Progenitor cell of endocrine pancreas (in vitro differentiated cells): ENCODE results near the gene ASCL3. TPM values are rescaled to one million over a fixed set of nuclear protein-coding genes. Genes with fewer than 3 reads are reported as not detected.

Experiments used
- DNase-seq: peaks from one replicate; pipeline ENCODE4 v3.0.0; 2021; ENCODE audit warnings: low spot score; ENCODE audit not compliant: unreplicated experiment
- H3K27ac Mint-ChIP-seq: 2 replicates; pipeline ENCODE4 v1.8.0; 2021; ENCODE audit warnings: mild to moderate bottlenecking, moderate library complexity, mixed read lengths
- H3K27me3 Mint-ChIP-seq: 2 replicates; pipeline ENCODE4 v1.8.0; 2021; ENCODE audit warnings: mixed read lengths
- H3K36me3 Mint-ChIP-seq: 2 replicates; pipeline ENCODE4 v1.8.0; 2022; ENCODE audit warnings: mixed read lengths; ENCODE audit not compliant: insufficient read depth
- H3K4me1 Mint-ChIP-seq: 2 replicates; pipeline ENCODE4 v1.8.0; 2021; ENCODE audit warnings: low read depth, mixed read lengths
- H3K4me3 Mint-ChIP-seq: 2 replicates; pipeline ENCODE4 v1.8.0; 2021; ENCODE audit warnings: low read depth, mild to moderate bottlenecking, moderate library complexity, mixed read lengths
- H3K9me3 Mint-ChIP-seq: 2 replicates; pipeline ENCODE4 v1.8.0; 2021; ENCODE audit warnings: low read depth, mixed read lengths
- total RNA-seq: library from RNA; stranded (reverse); gene quantifications from 2 replicates; pipeline ENCODE4 v1.2.1, GENCODE V29; 2021
- TF ChIP-seq, protein P1 (sequence below): fragments of 200-600 bp; sonication (generic); IDR thresholded peaks from one replicate; pipeline ENCODE4 v1.5.0; 2021; ENCODE audit warnings: antibody characterized with exemption, mild to moderate bottlenecking; ENCODE audit not compliant: unreplicated experiment

Gene ASCL3
- total RNA-seq, 1 donor from 2014 or later, result not detected

DNA sequence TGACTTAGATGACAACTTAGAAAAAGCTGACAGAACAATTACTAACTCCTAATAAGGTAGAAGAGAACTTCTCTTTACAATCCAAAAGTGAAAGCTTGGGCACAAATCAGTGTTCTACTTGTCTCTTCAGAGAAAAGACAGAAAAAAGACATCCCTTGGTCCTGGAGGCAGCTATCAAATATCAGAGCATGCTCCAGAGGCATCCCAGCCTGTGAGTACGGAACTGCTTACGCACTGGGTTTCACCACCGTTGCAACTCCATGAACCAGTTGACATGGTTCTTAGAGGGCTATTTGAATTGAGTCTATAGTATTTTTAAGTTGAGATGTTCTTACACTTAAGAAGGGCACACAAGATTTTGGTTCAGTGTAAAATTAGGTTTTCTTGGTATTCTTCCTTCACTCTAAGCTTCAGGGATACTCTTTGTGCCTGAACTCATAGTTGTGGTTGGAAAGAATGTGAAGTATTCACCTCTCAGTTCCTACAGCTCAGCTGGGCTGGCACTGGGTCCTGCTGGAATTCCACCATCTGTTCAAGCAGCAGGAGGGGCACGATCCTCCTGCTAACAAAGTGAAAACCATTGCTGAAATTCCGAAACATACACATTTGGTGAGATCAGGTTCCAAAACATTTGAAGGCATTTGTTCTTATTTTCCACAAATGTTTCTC, 25.5 kb downstream of the ASCL3 start:
- Mint-ChIP-seq H3K4me1 (peaks cover 9% of the 10 kb centered on the region), H3K27ac (no peak overlapping the region), H3K9me3 (no peaks in the 10 kb centered on the region), H3K36me3 (peaks cover 12% of the 10 kb centered on the region), H3K27me3 (no peaks in the 10 kb centered on the region), H3K4me3 (no peak overlapping the region)
- TF ChIP-seq, protein P1, sequence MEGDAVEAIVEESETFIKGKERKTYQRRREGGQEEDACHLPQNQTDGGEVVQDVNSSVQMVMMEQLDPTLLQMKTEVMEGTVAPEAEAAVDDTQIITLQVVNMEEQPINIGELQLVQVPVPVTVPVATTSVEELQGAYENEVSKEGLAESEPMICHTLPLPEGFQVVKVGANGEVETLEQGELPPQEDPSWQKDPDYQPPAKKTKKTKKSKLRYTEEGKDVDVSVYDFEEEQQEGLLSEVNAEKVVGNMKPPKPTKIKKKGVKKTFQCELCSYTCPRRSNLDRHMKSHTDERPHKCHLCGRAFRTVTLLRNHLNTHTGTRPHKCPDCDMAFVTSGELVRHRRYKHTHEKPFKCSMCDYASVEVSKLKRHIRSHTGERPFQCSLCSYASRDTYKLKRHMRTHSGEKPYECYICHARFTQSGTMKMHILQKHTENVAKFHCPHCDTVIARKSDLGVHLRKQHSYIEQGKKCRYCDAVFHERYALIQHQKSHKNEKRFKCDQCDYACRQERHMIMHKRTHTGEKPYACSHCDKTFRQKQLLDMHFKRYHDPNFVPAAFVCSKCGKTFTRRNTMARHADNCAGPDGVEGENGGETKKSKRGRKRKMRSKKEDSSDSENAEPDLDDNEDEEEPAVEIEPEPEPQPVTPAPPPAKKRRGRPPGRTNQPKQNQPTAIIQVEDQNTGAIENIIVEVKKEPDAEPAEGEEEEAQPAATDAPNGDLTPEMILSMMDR, result no peak
- DNase-seq, result no peak

DNA sequence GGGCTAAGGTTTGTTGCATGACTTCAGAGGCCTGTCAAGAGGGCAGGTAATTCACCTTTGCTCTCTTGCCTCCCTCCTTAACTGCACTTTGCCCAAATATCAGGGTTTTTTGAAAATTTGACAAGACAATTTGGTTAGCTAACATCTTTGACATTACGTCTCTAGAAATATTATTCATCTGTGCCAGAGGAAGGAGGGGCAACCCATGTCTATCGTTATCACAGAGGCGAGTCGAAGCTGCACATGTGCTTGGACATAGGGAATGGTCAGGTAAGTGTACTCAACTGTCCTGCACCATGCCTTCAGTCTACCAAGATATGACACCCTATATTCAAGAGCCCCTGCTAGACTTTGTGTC, 28.2 kb downstream of the ASCL3 start:
- no peak overlapping the region for H3K27ac Mint-ChIP-seq
- DNase-seq, result no peak
- H3K27me3 Mint-ChIP-seq, result peaks cover 9% of the 10 kb centered on the region
- peaks cover 10% of the 10 kb centered on the region for H3K36me3 Mint-ChIP-seq
- H3K4me3 Mint-ChIP-seq, result no peak overlapping the region
- TF ChIP-seq, protein P1, result no peak
- no peaks in the 10 kb centered on the region for H3K9me3 Mint-ChIP-seq
- H3K4me1 Mint-ChIP-seq, result peaks cover 18% of the 10 kb centered on the region

- H3K4me3 Mint-ChIP-seq, result no peak overlapping the region
- H3K9me3 Mint-ChIP-seq, result no peaks in the 10 kb centered on the region
- no peak for DNase-seq
- H3K36me3 Mint-ChIP-seq, result peaks cover 10% of the 10 kb centered on the region
- TF ChIP-seq, protein P1, result peak; percentile 58
- H3K27me3 Mint-ChIP-seq, result peaks cover 14% of the 10 kb centered on the region
- H3K27ac Mint-ChIP-seq, result no peak overlapping the region
- H3K4me1 Mint-ChIP-seq, result peaks cover 19% of the 10 kb centered on the region
Observed at GRCh38 chr11:8913961-8914660, 28.7 kb downstream of the ASCL3 start.

GRCh38 chr11:8911029-8911823, 31.6 kb downstream of the ASCL3 start, which contains the start of gene AKIP1:
Gene AKIP1 (plus strand): TSS chr11:8911189. CDS start chr11:8911450, 261 bp downstream.
- H3K36me3 Mint-ChIP-seq, result peaks cover 2% of the 10 kb centered on the region
- peak within 1 kb of the TSS; percentile 91 for H3K4me3 Mint-ChIP-seq
- H3K4me1 Mint-ChIP-seq, result peaks cover 19% of the 10 kb centered on the region
- H3K27me3 Mint-ChIP-seq, result peaks cover 26% of the 10 kb centered on the region
- DNase-seq, result peak; percentile 97
- no peaks in the 10 kb centered on the region for H3K9me3 Mint-ChIP-seq
- TF ChIP-seq, protein P1, result no peak
- H3K27ac Mint-ChIP-seq, result peak within 1 kb of the TSS; percentile 93

DNA sequence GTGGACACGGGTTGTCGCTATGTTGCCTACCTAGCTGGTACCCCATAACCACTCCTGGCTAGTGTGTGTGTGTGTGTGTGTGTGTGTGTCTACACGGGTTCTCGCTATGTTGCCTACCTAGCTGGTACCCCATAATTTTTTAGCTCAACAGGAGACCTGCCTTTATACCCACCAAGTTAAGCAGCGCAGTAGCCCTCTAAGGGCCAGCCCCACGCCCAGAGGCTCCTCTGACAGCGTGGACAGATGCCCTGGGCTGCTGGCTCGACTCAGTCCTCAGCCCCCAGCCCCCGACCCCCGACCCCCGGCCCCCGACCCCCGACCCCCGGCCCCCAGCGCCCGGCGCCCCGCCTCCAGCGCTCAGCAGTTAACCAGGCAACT, 32.2 kb downstream of the ASCL3 start:
- H3K4me3 Mint-ChIP-seq, result peak overlapping the region; percentile 80
- H3K27me3 Mint-ChIP-seq, result peaks cover 26% of the 10 kb centered on the region
- no peak for DNase-seq
- H3K9me3 Mint-ChIP-seq, result no peaks in the 10 kb centered on the region
- H3K27ac Mint-ChIP-seq, result no peak overlapping the region
- TF ChIP-seq, protein P1, result no peak
- H3K36me3 Mint-ChIP-seq, result peaks cover 1% of the 10 kb centered on the region
- peaks cover 19% of the 10 kb centered on the region for H3K4me1 Mint-ChIP-seq
